ENCODE data around the gene RSPH4A. TPM values are rescaled to one million over a fixed set of nuclear protein-coding genes. Genes with fewer than 3 reads are reported as not detected.
A peak's percentile ranks its signal among the peaks of the same experiment; 100 is the strongest.

RSPH4A gene
- total and polyA plus RNA-seq, 4 experiments from 2014 or later, result 0.39 to 0.44 TPM; not detected in 2

GRCh38 chr6:116624036-116624805, 7.9 kb downstream of the RSPH4A start:
- Mint-ChIP-seq H3K4me1 (no peaks in the 10 kb centered on the region), H3K27ac (no peak overlapping the region), H3K27me3 (no peaks in the 10 kb centered on the region), H3K4me3 (no peak overlapping the region), H3K36me3 (no peaks in the 10 kb centered on the region), H3K9me3 (no peaks in the 10 kb centered on the region)
- no peak for DNase-seq
- ChIA-PET POLR2A (ENCODE audit: partially characterized antibody) (no interaction called here), CTCF (ENCODE audit: partially characterized antibody) (interaction anchor here (0.9 to 1.2 kb wide), 2 partner anchors 63 to 334 kb away, joined by 3 read pairs; no protein-coding TSS in a partner anchor)
- no peaks in the 10 kb centered on the region for H3K9me3 ChIP-seq (ENCODE audit: control insufficient read depth in 1 of 2, low read length in 2 of 2)
- no peak overlapping the region for H3K27ac ChIP-seq (ENCODE audit: low read depth, low read length)
- no peaks in the 10 kb centered on the region for H3K4me1 ChIP-seq (ENCODE audit: insufficient read depth, low read length)
- H3K36me3 ChIP-seq (ENCODE audit: insufficient read depth, low read length), result no peaks in the 10 kb centered on the region
- H3K27me3 ChIP-seq (ENCODE audit: insufficient read depth, low read length), result no peaks in the 10 kb centered on the region
- no peak overlapping the region for H3K4me3 ChIP-seq (ENCODE audit: low read length in 2 of 2)
- intact Hi-C loops (cut with micrococcal nuclease), result no loop called here

- Histone ChIP-seq H3K9me3 (ENCODE audit: control insufficient read depth in 1 of 2, low read length in 2 of 2) (no peaks in the 10 kb centered on the region), H3K4me3 (ENCODE audit: low read length in 2 of 2) (no peak overlapping the region), H3K4me1 (ENCODE audit: insufficient read depth, low read length) (no peaks in the 10 kb centered on the region), H3K36me3 (ENCODE audit: insufficient read depth, low read length) (no peaks in the 10 kb centered on the region), H3K27me3 (ENCODE audit: insufficient read depth, low read length) (no peaks in the 10 kb centered on the region), H3K27ac (ENCODE audit: low read depth, low read length) (no peak overlapping the region)
- intact Hi-C loops (cut with micrococcal nuclease), result no loop called here
- Mint-ChIP-seq H3K36me3 (no peaks in the 10 kb centered on the region), H3K27ac (peak overlapping the region in 1 of 7 donors; percentile 3), H3K4me1 (no peaks in the 10 kb centered on the region), H3K27me3 (no peaks in the 10 kb centered on the region), H3K9me3 (no peaks in the 10 kb centered on the region), H3K4me3 (no peak overlapping the region)
- POLR2A ChIA-PET (ENCODE audit: partially characterized antibody), result no interaction called here
- DNase-seq, result no peak
- CTCF ChIA-PET (ENCODE audit: partially characterized antibody), result no interaction called here
Observed at GRCh38 chr6:116625872-116626271, 9.6 kb downstream of the RSPH4A start.

DNA sequence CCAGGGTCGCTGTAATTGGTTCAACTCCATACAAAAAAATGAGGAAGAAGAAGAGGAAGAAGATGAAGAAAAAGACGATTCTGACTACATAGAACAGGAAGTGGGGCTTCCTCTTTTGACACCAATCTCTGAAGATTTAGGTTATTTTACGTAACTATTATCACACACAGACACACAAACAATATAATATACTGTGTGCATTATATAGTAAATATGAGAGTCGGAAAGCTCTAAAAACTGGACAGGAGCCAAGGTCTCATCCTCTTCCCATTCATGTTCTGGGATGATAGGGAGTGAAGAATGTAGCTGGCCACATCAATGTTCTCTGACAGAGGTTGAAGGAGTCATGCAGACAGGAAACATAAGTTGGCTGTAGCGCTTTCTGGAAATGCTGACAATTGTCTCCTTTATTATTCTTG, 13.3 kb downstream of the RSPH4A start:
- H3K27ac Mint-ChIP-seq, result peak overlapping the region in 1 of 7 donors; percentile 30
- no peak overlapping the region for H3K27ac ChIP-seq (ENCODE audit: low read depth, low read length)
- no peaks in the 10 kb centered on the region for H3K9me3 ChIP-seq (ENCODE audit: control insufficient read depth in 1 of 2, low read length in 2 of 2)
- no peak overlapping the region for H3K4me3 Mint-ChIP-seq
- H3K27me3 ChIP-seq (ENCODE audit: insufficient read depth, low read length), result no peaks in the 10 kb centered on the region
- H3K4me3 ChIP-seq (ENCODE audit: low read length in 2 of 2), result no peak overlapping the region
- no peaks in the 10 kb centered on the region for H3K27me3 Mint-ChIP-seq
- peaks cover 0 to 1% (median 0%) of the 10 kb centered on the region in 4 donors for H3K4me1 Mint-ChIP-seq
- ChIA-PET POLR2A (ENCODE audit: partially characterized antibody) (no interaction called here), CTCF (ENCODE audit: partially characterized antibody) (interaction anchor here (1.1 kb wide), 1 partner anchor 15 kb away, joined by 4 read pairs; no protein-coding TSS in a partner anchor)
- H3K36me3 Mint-ChIP-seq, result peaks cover 10 to 11% of the 10 kb centered on the region in 2 donors
- no peak for DNase-seq
- peaks cover 2% of the 10 kb centered on the region for H3K36me3 ChIP-seq (ENCODE audit: insufficient read depth, low read length)
- intact Hi-C loops (cut with micrococcal nuclease), result no loop called here
- H3K4me1 ChIP-seq (ENCODE audit: insufficient read depth, low read length), result no peaks in the 10 kb centered on the region
- H3K9me3 Mint-ChIP-seq, result no peaks in the 10 kb centered on the region

- Mint-ChIP-seq H3K27me3 (no peaks in the 10 kb centered on the region), H3K36me3 (peaks cover 15 to 16% of the 10 kb centered on the region in 2 donors), H3K4me1 (peaks cover 0 to 1% (median 0%) of the 10 kb centered on the region in 4 donors), H3K9me3 (no peaks in the 10 kb centered on the region), H3K27ac (peak overlapping the region in 2 of 7 donors; percentile 34 to 36), H3K4me3 (no peak overlapping the region)
- Histone ChIP-seq H3K27me3 (ENCODE audit: insufficient read depth, low read length) (no peaks in the 10 kb centered on the region), H3K36me3 (ENCODE audit: insufficient read depth, low read length) (peaks cover 4% of the 10 kb centered on the region), H3K4me1 (ENCODE audit: insufficient read depth, low read length) (no peaks in the 10 kb centered on the region), H3K9me3 (ENCODE audit: control insufficient read depth in 1 of 2, low read length in 2 of 2) (no peaks in the 10 kb centered on the region), H3K4me3 (ENCODE audit: low read length in 2 of 2) (no peak overlapping the region), H3K27ac (ENCODE audit: low read depth, low read length) (no peak overlapping the region)
- DNase-seq, result no peak
- POLR2A ChIA-PET (ENCODE audit: partially characterized antibody), result no interaction called here
- CTCF ChIA-PET (ENCODE audit: partially characterized antibody), result interaction anchor here (1.6 kb wide), 1 partner anchor 71 kb away, joined by 3 read pairs; no protein-coding TSS in a partner anchor
- intact Hi-C loops (cut with micrococcal nuclease), result no loop called here
Observed at GRCh38 chr6:116631379-116631990, 15.2 kb downstream of the RSPH4A start.

DNA sequence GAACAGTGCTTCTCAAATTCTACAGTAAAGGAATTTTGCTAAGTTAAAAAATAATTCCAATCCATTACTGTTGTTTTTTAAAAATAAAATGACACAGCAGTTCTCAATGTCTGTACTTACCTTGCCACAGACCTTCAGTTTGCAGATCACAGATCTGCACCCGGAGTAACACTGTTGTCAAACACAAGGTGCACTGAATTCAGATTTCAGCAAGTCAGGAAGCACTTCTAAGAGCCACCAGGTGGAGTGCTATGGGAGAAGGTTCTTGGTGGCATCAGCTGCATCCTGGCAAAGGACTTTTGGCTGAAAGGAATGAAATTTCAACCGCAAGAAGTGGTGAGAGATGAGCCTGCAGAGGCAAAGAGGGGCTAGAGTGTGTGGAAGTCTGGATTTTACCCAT, 17.4 kb downstream of the RSPH4A start:
- DNase-seq, result no peak

DNA sequence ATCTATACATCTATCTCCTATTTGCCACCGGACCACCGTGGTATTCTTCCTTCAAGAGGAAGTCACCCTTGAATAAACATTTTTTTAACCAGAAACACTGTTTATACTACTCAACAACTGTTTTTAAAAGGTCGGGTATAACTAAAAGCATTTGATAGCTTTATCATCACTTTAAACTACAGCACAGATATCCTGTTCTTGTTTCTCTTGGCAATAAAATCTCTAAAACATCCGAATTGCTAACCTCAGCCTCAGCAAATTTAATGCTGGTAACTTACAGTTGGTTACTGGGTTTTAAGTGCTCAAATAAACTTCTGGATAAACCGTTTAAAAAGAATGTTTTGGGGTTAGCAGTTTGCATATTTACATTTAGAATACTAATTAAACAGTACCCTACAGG, 31.9 kb downstream of the RSPH4A start:
- Histone ChIP-seq H3K4me3 (ENCODE audit: low read length in 2 of 2) (no peak overlapping the region), H3K36me3 (ENCODE audit: insufficient read depth, low read length) (peaks cover 10% of the 10 kb centered on the region), H3K27me3 (ENCODE audit: insufficient read depth, low read length) (no peaks in the 10 kb centered on the region), H3K4me1 (ENCODE audit: insufficient read depth, low read length) (peaks cover 4% of the 10 kb centered on the region), H3K27ac (ENCODE audit: low read depth, low read length) (no peak overlapping the region), H3K9me3 (ENCODE audit: control insufficient read depth in 1 of 2, low read length in 2 of 2) (no peaks in the 10 kb centered on the region)
- Mint-ChIP-seq H3K36me3 (peaks cover 31 to 41% of the 10 kb centered on the region in 2 donors), H3K4me1 (peaks cover 0 to 10% (median 6%) of the 10 kb centered on the region in 4 donors), H3K27ac (peak overlapping the region in 2 of 7 donors; percentile 17 to 82), H3K9me3 (no peaks in the 10 kb centered on the region), H3K4me3 (no peak overlapping the region), H3K27me3 (no peaks in the 10 kb centered on the region)
- intact Hi-C loops (cut with micrococcal nuclease), result no loop called here
- POLR2A ChIA-PET (ENCODE audit: partially characterized antibody), result interaction anchor here (1.3 kb wide), 1 partner anchor 20 kb away, joined by 3 read pairs; no protein-coding TSS in a partner anchor
- no peak for DNase-seq
- CTCF ChIA-PET (ENCODE audit: partially characterized antibody), result interaction anchor here (0.9 to 2.6 kb wide), 6 partner anchors 49 to 360 kb away, joined by 3 to 8 read pairs (median 3); no protein-coding TSS in a partner anchor

More for the DNA sequence above, 17.4 kb downstream of the RSPH4A start:
- Mint-ChIP-seq H3K27ac (peak overlapping the region in 1 of 7 donors; percentile 59), H3K27me3 (no peaks in the 10 kb centered on the region), H3K4me1 (peaks cover 0 to 3% (median 0%) of the 10 kb centered on the region in 4 donors), H3K4me3 (no peak overlapping the region), H3K9me3 (no peaks in the 10 kb centered on the region), H3K36me3 (peaks cover 19 to 26% of the 10 kb centered on the region in 2 donors)
- no peak overlapping the region for H3K4me3 ChIP-seq (ENCODE audit: low read length in 2 of 2)
- H3K27ac ChIP-seq (ENCODE audit: low read depth, low read length), result no peak overlapping the region
- H3K9me3 ChIP-seq (ENCODE audit: control insufficient read depth in 1 of 2, low read length in 2 of 2), result no peaks in the 10 kb centered on the region
- no peaks in the 10 kb centered on the region for H3K27me3 ChIP-seq (ENCODE audit: insufficient read depth, low read length)
- POLR2A ChIA-PET (ENCODE audit: partially characterized antibody), result no interaction called here
- CTCF ChIA-PET (ENCODE audit: partially characterized antibody), result interaction anchor here (0.9 kb wide), 1 partner anchor 11 kb away, joined by 3 read pairs; no protein-coding TSS in a partner anchor
- peaks cover 4% of the 10 kb centered on the region for H3K36me3 ChIP-seq (ENCODE audit: insufficient read depth, low read length)
- intact Hi-C loops (cut with micrococcal nuclease), result no loop called here
- H3K4me1 ChIP-seq (ENCODE audit: insufficient read depth, low read length), result no peaks in the 10 kb centered on the region

DNA sequence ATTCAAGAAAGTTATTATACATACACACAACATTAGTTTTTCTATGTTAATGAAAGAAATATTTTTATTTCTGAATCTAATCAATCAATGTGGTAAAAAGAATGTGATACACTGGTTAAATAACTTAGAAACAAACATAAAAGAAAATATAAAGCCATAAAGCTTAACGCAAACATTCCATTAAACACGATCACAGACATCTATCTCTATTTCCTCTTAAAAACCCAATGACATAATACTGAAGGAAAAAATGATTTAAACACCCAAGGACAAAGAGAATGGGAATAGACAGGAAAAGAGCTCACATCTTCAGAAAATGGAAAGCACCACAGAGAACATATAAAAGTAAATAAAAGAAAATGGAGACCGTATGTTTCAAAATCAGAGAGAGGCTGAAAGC, 32.9 kb downstream of the RSPH4A start:
- CTCF ChIA-PET (ENCODE audit: partially characterized antibody), result interaction anchor here (0.9 to 2.6 kb wide), 4 partner anchors 50 to 115 kb away, joined by 3 to 8 read pairs (median 4); no protein-coding TSS in a partner anchor
- peaks cover 13% of the 10 kb centered on the region for H3K36me3 ChIP-seq (ENCODE audit: insufficient read depth, low read length)
- peaks cover 0 to 10% (median 6%) of the 10 kb centered on the region in 4 donors for H3K4me1 Mint-ChIP-seq
- H3K27ac ChIP-seq (ENCODE audit: low read depth, low read length), result no peak overlapping the region
- no peaks in the 10 kb centered on the region for H3K27me3 ChIP-seq (ENCODE audit: insufficient read depth, low read length)
- no peak overlapping the region for H3K27ac Mint-ChIP-seq
- no peak for DNase-seq
- no peak overlapping the region for H3K4me3 ChIP-seq (ENCODE audit: low read length in 2 of 2)
- intact Hi-C loops (cut with micrococcal nuclease), result no loop called here
- H3K9me3 Mint-ChIP-seq, result no peaks in the 10 kb centered on the region
- peaks cover 24 to 40% of the 10 kb centered on the region in 2 donors for H3K36me3 Mint-ChIP-seq
- H3K9me3 ChIP-seq (ENCODE audit: control insufficient read depth in 1 of 2, low read length in 2 of 2), result no peaks in the 10 kb centered on the region
- H3K4me3 Mint-ChIP-seq, result no peak overlapping the region
- H3K27me3 Mint-ChIP-seq, result no peaks in the 10 kb centered on the region
- H3K4me1 ChIP-seq (ENCODE audit: insufficient read depth, low read length), result peaks cover 4% of the 10 kb centered on the region
- POLR2A ChIA-PET (ENCODE audit: partially characterized antibody), result no interaction called here

Data from CD4-positive, alpha-beta memory T cell (primary cell).